ENCODE results near the gene PSAPL1.

DNA sequence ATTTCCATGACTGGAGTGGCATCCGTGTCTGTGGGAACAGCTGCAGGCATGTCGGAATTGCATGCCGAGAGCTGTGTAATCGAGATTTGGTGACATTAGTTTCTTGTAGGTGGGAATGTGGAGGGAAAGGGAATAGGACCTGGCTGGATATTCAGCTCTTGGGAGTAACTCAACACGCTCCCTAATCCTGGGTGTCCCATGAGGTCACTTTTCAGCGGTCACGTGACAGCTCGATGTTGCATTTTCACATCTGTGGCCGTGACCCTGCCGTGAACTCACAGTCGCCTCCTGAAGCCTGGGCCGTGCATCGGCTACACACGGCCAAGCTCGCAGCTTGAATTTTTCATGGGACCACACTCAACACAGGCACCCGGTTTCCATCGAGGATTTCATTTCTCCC is 25.8 kb upstream of the PSAPL1 start:
- TF ChIP-seq EZH2 (IDR thresholded peaks at IDR 0.05; ENCODE audit: insufficient read depth, poor library complexity, severe bottlenecking) = no peak
- TF ChIP-seq EZH2phosphoT487 (IDR thresholded peaks at IDR 0.05; ENCODE audit: insufficient read depth, low read depth) = no peak
